HG03457 (cell line): ENCODE results near the gene SOWAHC.

Source experiments
- ATAC-seq: cut with Tn5 transposase; IDR thresholded peaks from one replicate; pipeline ENCODE4 v1.9.1; 2021; ENCODE audit warnings: moderate number of reproducible peaks; ENCODE audit not compliant: unreplicated experiment

SOWAHC gene

DNA sequence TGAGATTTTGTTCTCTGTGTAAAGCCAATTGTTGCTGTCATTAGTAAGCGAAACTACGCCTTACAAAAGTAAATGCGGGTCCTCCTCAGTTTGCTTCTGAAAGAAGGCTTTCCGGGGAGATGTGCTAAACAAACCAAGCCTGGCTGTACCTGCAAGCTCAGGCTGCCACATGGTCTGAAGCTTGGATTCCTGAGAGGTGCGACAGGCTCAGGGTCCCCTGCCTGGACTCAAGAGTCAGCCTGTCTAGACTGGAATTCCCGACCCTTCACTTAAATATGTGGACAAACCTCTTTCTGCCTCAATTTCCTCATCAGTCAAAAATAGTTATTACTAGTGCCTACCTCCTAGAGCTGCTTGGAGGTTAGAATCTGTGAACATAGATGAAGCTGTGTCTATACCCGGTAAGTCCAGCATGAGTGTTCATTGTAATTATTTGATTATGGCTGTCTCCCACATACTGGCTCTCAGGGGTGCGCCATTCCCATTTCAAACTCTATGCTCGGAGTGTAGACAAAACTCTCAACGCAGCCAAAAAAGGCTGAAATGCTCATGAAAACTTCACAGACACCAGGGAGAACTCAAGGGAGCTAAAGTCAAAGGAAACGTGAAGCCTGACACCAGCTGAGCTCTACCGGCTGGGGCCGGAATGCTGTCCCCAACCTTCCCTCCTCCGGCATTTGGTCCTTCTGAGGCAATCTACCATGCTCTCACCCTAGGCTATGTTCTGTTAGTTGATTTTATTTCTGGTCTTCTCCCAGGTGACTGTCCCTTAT lies 31.4 kb downstream of the SOWAHC start:
- ATAC-seq, result no peak

DNA sequence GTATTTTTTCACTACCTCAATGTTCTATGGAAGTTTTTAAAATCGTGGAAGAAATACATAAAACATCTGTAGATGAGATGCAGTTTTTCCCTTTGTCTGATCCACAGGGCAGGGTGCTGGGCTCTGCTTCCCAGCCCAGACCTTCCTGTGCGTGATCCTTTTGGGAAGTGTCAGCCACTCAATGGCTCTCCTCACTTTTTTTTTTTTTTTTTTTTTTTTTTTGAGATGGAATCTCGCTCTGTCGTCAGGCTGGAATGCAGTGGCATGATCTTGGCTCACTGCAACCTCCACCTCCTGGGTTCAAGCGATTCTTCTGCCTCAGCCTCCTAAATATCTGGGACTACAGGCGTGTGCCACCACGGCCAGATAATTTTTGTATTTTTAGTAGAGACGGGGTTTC lies 32.8 kb downstream of the SOWAHC start:
- no peak for ATAC-seq

DNA sequence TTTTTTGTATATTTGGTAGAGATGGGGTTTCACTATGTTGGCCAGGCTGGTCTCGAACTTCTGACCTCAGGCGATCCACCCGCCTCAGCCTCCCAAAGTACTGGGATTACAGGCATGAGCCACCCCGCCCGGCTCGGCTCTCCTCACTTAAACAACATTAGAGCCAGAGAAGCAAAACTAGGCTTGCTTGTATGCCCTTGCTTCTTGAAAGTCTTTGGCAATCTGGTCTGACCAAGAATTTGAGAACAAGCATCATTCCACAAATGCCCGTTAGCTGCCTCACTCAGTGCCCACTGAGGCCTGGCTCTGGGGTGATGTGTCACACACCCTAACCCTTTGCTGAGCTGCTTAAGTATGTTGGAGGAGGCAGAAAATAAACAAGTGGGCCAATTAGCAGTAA lies 33.5 kb downstream of the SOWAHC start:
- ATAC-seq, result no peak

DNA sequence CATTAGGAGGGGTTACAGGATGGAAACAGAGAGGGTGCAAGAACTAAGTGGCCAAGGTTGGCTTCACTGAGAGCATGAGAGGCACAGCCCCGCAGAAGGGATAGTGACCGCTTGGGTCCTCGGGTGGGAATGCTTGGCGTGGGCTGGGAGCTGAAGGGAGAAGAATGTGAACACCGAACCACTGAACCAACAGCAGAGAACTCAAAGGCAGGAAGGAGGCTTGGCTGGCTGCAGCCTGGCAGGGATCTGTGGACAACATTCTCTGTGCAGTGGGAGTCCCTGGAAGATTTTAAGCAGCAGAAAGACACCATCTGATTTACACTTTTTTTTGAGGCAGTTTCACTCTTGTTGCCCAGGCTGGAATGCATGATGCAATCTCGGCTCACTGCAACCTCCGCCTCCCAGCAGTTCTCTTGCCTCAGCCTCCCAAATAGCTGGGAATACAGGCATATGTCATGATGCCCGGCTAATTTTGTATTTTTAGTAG lies 33.9 kb downstream of the SOWAHC start:
- ATAC-seq, result no peak

DNA sequence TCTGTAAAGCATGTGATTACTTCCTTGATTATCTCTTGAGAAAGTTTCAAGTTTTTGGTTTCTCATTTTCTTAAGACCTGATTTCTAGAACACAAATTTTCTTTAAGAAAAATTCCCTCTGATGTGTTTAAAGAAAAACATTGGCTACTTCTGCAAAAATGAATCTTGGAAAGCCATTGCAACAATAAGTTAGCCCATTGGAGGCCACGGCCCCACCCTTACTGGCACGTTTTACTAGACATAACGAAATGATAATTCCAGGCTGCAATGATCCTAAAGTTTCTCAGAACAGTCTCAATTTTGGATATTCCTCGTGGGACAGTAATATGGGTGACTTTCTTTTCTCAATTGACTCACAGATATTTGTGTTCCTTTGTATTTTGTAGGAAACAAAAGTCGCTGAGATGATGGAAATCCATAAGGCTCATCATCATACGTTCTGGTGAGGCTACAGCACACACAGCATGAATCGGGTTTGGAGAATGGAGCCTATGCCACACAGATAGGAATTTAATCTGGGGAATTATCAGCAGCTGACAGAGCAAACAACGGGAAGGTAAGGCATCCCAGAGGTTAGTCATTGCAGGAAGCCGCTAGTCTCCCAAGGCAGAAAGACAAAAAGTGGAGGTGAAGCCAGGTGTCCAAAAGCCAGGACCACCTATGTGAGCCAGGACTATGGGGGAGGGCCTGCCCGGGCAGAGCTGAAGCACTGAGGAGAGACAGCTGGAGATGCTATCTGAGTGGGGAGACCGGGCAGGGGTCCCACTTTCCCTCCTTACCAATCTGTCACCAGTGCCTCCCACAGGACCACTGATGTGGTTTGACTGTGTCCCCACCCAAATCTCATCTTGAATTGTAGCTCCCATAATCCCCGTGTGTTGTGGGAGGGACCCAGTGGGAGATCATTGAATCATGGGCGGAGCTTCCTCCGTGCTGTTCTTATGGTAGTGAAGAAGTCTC lies 35.9 kb downstream of the SOWAHC start:
- ATAC-seq, result no peak

DNA sequence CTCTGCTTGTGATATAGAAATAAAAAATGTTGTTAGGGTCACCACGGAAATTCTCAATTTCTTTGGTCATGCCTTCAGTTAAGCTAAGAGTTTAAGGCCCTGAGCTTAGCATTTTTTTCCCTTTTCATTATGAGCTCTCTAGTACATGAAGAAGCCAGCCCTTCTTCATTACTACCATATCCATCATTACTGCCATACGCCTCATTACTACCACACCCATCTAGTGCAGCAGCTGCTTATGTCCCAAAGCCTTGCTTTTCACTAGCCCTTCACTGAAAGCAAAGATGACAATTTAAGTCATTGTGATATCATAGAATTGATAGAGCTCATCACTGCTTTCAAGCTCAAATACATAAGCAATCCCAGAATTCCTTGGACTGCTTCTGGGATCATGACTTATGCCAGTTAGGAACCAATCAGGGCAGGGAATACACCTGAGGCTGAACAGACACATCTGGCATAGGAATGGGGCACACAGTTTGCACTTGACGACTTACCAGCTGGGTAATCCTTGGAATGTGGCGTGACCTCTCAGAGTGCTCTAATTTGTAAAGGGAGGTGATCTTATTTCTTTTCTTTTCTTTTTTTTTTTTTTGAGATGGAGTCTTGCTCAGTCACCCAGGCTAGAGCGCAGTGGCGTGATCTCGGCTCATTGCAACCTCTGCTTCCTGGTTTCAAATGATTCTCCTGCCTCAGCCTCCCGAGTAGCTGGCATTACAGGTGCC lies 40.3 kb downstream of the SOWAHC start:
- no peak for ATAC-seq

DNA sequence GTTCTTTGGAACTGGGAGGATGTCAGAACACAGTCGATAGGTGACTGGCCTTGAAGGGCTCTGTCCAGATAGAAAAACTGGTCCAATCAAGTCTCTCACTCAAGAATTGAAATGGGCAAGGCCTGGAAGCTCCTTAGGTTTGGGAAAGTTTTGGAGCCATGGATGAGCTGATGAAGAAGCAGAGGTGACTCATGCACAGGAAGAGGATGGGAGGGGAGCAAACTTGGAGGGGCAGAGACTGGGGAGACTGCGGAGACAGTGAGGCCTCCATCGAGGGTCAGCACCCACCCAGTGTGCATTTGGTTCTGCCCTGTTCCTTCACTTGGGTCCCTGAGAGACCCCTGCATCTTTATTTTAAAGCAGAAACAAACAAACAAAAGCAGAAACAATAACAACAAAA lies 41.1 kb downstream of the SOWAHC start:
- ATAC-seq, result no peak

DNA sequence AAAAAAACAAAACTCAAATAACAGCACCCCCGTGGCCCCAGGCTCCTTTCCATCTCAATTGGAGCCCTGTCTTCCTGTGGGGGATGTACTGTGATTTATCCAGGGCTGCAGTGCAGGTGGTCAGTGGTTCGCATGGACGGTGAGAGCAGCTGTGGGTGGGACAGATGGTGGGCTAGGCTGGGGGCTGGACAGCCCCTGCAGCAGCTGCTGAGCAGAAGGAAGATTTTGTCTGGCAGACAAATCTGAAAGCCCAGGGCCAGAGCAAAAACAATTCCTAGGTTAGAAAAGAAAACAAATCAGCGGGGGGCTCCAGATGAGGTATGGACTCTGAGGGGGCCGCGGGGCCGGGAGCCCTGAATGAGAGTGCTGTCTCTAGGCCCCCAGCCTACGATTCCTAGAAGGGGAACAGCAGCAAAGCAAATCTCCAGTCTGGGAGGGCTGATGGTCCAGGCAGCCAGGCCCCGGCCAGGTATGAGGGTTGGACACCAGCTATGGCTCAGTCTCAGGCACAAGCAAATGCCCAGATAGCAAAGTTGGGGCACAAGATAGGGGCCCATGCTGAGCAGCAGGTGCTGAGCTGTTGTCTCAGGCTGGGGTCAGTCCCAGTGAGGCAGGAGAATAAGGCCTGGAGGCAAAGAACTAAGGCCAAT lies 45.4 kb downstream of the SOWAHC start:
- ATAC-seq, result no peak

DNA sequence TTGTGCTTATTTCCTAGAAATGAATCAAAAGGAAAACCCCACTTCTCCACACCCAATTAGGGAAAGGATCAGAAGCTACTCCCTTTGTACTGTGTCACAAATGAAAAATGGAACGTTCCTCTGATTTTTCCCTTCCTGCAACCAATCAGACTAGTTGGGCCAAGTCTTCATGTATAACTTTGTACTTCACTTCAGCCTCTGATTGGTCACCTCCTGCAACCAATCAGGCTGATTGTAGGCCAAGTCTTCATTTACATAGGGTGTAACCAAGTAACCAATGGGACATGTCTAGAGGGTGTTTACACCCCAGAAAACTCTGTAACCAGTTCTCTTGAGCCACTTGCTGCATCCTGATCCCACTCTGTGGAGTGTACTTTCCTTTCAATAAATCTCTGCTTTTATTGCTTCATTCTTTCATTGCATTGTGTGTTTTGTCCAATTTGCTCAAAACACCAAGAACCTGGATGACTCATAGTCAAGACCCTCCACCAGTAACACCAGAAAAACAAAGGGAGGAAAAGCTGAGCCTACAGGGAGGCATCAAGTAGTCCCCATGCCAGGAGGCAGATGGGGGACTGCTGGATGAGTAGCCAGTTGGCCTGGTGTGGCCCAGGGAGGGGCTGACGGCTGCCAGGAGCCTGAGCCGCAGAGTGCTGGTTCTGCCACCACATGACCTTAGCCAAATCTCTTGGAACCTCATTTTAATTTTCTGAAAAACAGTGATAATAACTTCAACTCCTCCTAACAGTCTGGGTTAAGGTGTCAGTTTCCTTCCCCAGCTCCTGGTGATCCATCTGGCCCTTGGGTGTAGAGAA lies 46.1 kb downstream of the SOWAHC start:
- no peak for ATAC-seq

DNA sequence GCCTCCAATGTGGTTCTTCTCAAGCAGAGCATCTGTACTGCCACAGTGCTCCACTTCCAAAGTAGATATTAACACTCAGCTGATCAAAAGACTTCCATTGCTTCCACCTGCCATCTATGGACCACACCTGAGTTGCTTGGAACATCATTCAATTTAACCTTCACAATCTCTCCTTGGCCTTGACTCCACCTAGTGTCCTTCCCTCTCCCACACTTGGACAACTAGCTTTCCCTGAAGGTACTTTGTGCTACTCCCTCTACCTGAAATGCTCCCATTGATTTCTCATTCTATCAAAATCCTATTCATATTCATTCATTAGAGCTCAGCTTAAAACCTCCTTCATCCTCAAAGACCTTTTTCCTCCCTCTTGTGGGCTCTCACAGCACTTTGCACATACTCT lies 48.7 kb downstream of the SOWAHC start:
- no peak for ATAC-seq

DNA sequence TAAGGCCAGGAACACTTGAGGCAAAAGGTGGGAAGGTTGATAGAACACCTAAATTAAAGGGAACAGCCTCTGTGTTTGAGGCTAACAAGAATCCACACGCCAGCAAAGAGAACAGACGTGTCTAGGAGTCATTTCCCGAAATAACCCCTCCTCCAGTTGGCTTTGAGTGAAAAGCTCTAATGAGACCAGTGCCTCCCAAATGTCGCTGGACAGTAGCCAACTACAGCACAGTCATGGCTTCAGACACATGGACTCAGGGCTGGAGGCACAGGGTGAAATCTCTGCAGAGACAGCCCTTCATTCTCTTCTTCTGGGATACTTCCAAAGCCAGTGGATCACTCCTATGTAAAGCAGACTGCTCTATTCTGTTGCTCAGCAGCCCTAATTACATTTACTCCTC lies 49.6 kb downstream of the SOWAHC start:
- no peak for ATAC-seq

DNA sequence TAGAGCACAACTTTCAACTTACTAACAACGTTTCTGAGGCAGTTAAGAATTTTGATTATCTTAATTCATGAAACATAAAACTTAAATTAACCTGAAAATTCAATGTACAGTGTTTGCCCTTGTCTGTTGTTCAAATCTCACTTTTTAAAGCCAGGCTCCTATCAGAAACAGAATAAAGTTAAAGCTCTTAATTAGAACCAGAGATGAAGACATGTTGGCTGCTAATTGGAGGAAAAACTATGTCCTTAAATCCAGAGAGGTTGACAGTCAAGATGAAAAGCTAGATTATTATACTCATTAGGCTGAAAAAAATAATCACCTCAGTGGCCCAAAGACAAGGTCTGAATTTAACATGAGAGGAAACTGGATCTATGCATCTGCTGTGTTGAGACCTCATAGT lies 52.3 kb downstream of the SOWAHC start:
- ATAC-seq, result no peak
